IMR-90 (cell line): ENCODE measurements around the gene ATP1A2.

Experiments
- RAD21 ChIP-seq: IDR thresholded peaks from 2 replicates; pipeline ENCODE4 v1.6.1; 2012; ENCODE audit warnings: low read length, improper control_type of control experiment
- TF ChIP-seq, protein P1 (sequence below): conservative IDR thresholded peaks from 2 replicates; pipeline ENCODE4 v1.5.1; 2012; ENCODE audit warnings: mild to moderate bottlenecking, low read depth, low read length, improper control_type of control experiment

DNA sequence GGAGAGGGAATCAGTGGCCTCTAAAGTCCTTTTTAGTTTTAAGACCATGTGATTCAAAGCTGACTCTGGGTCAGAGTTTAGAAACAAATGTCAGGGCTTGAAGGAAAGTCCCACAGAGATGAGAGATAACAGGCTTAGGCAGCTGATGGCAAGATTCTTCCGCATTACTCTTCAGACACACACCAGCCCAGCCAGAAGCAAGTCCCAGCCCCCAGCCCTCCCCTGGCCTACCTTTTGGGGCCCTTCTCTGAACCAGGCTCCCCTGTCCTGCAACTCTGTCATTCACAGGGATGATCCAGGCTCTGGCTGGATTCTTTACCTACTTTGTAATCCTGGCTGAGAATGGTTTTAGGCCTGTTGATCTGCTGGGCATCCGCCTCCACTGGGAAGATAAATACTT, 61.7 kb downstream of the ATP1A2 start:
- TF ChIP-seq, protein P1, sequence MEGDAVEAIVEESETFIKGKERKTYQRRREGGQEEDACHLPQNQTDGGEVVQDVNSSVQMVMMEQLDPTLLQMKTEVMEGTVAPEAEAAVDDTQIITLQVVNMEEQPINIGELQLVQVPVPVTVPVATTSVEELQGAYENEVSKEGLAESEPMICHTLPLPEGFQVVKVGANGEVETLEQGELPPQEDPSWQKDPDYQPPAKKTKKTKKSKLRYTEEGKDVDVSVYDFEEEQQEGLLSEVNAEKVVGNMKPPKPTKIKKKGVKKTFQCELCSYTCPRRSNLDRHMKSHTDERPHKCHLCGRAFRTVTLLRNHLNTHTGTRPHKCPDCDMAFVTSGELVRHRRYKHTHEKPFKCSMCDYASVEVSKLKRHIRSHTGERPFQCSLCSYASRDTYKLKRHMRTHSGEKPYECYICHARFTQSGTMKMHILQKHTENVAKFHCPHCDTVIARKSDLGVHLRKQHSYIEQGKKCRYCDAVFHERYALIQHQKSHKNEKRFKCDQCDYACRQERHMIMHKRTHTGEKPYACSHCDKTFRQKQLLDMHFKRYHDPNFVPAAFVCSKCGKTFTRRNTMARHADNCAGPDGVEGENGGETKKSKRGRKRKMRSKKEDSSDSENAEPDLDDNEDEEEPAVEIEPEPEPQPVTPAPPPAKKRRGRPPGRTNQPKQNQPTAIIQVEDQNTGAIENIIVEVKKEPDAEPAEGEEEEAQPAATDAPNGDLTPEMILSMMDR: no peak
- TF ChIP-seq RAD21: no peak
